ENCODE results near the gene CSNK1A1L. TPM values are rescaled to one million over a fixed set of nuclear protein-coding genes. Genes with fewer than 3 reads are reported as not detected.

Gene CSNK1A1L
- not detected in 2 replicates for total RNA-seq

- DNase-seq (ENCODE audit: low read depth), result no peak
- no peaks in the 10 kb centered on the region for H3K27me3 ChIP-seq (ENCODE audit: control insufficient read depth, insufficient read depth, low read length)
- no peak for TF ChIP-seq CTCF (IDR thresholded peaks at IDR 0.05; ENCODE audit: insufficient read depth, low read length, poor library complexity, severe bottlenecking)
- H3K36me3 ChIP-seq (ENCODE audit: control insufficient read depth, insufficient read depth, low read length), result no peaks in the 10 kb centered on the region
- no peak within 1 kb of the TSS for H3K4me3 ChIP-seq (ENCODE audit: low read depth, low read length)
Observed at GRCh38 chr13:37105251-37105714, at the start of gene CSNK1A1L. CSNK1A1L (minus strand) TSS chr13:37105664; CDS start chr13:37105256, 408 bp downstream.

- Histone ChIP-seq H3K36me3 (ENCODE audit: control insufficient read depth, insufficient read depth, low read length) (no peaks in the 10 kb centered on the region), H3K4me3 (ENCODE audit: low read depth, low read length) (no peak overlapping the region), H3K27me3 (ENCODE audit: control insufficient read depth, insufficient read depth, low read length) (no peaks in the 10 kb centered on the region)
- DNase-seq (ENCODE audit: low read depth), result no peak
- TF ChIP-seq CTCF (IDR thresholded peaks at IDR 0.05; ENCODE audit: insufficient read depth, low read length, poor library complexity, severe bottlenecking), result no peak
Observed at GRCh38 chr13:37149380-37149779, 43.9 kb upstream of the CSNK1A1L start.

- no peak for DNase-seq (ENCODE audit: low read depth)
Observed at GRCh38 chr13:37148501-37148900, 43.0 kb upstream of the CSNK1A1L start.

GRCh38 chr13:37144661-37145060, 39.2 kb upstream of the CSNK1A1L start:
- TF ChIP-seq CTCF (IDR thresholded peaks at IDR 0.05; ENCODE audit: insufficient read depth, low read length, poor library complexity, severe bottlenecking), result no peak
- no peaks in the 10 kb centered on the region for H3K36me3 ChIP-seq (ENCODE audit: control insufficient read depth, insufficient read depth, low read length)
- no peak for DNase-seq (ENCODE audit: low read depth)

More at GRCh38 chr13:37148501-37148900, 43.0 kb upstream of the CSNK1A1L start:
- TF ChIP-seq CTCF (IDR thresholded peaks at IDR 0.05; ENCODE audit: insufficient read depth, low read length, poor library complexity, severe bottlenecking), result no peak
- Histone ChIP-seq H3K36me3 (ENCODE audit: control insufficient read depth, insufficient read depth, low read length) (no peaks in the 10 kb centered on the region), H3K27me3 (ENCODE audit: control insufficient read depth, insufficient read depth, low read length) (no peaks in the 10 kb centered on the region), H3K4me3 (ENCODE audit: low read depth, low read length) (no peak overlapping the region)

GRCh38 chr13:37143911-37144310, 38.4 kb upstream of the CSNK1A1L start:
- TF ChIP-seq CTCF (IDR thresholded peaks at IDR 0.05; ENCODE audit: insufficient read depth, low read length, poor library complexity, severe bottlenecking), result no peak
- DNase-seq (ENCODE audit: low read depth), result no peak
- H3K36me3 ChIP-seq (ENCODE audit: control insufficient read depth, insufficient read depth, low read length), result no peaks in the 10 kb centered on the region
- no peaks in the 10 kb centered on the region for H3K27me3 ChIP-seq (ENCODE audit: control insufficient read depth, insufficient read depth, low read length)
- no peak overlapping the region for H3K4me3 ChIP-seq (ENCODE audit: low read depth, low read length)

More at GRCh38 chr13:37144661-37145060, 39.2 kb upstream of the CSNK1A1L start:
- no peak overlapping the region for H3K4me3 ChIP-seq (ENCODE audit: low read depth, low read length)
- H3K27me3 ChIP-seq (ENCODE audit: control insufficient read depth, insufficient read depth, low read length), result no peaks in the 10 kb centered on the region

GRCh38 chr13:37142877-37143276, 37.4 kb upstream of the CSNK1A1L start:
- no peak for TF ChIP-seq CTCF (IDR thresholded peaks at IDR 0.05; ENCODE audit: insufficient read depth, low read length, poor library complexity, severe bottlenecking)
- H3K27me3 ChIP-seq (ENCODE audit: control insufficient read depth, insufficient read depth, low read length), result no peaks in the 10 kb centered on the region

More at GRCh38 chr13:37142877-37143276, 37.4 kb upstream of the CSNK1A1L start:
- H3K4me3 ChIP-seq (ENCODE audit: low read depth, low read length), result no peak overlapping the region
- DNase-seq (ENCODE audit: low read depth), result no peak
- H3K36me3 ChIP-seq (ENCODE audit: control insufficient read depth, insufficient read depth, low read length), result no peaks in the 10 kb centered on the region

Measured in kidney epithelial cell (primary cell).